HG02870 (cell line): ENCODE data around the gene PDC.
"Not testable (repeated sequence)": the region's sequence is repeated elsewhere in the genome, so short reads cannot be mapped to it uniquely, and the experiment has no call there.

Experiments used
- ATAC-seq: cut with Tn5 transposase; IDR thresholded peaks from one replicate; pipeline ENCODE4 v1.9.1; 2021; ENCODE audit warnings: mild to moderate bottlenecking, moderate library complexity; ENCODE audit not compliant: unreplicated experiment

PDC gene

GRCh38 chr1:186465946-186466345, 5.0 kb upstream of the PDC start:
- ATAC-seq = no peak

GRCh38 chr1:186465491-186465890, 4.6 kb upstream of the PDC start:
- not testable (repeated sequence) for ATAC-seq

GRCh38 chr1:186463926-186464325, 3.0 kb upstream of the PDC start:
- no peak for ATAC-seq

GRCh38 chr1:186463511-186463910, 2.6 kb upstream of the PDC start:
- ATAC-seq = no peak

GRCh38 chr1:186459161-186459560, 1.8 kb downstream of the PDC start:
- not testable (repeated sequence) for ATAC-seq

GRCh38 chr1:186456729-186457255, 4.1 kb downstream of the PDC start:
- no peak for ATAC-seq

- no peak for ATAC-seq
These were observed 5.9 kb downstream of the PDC start for GRCh38 chr1:186454981-186455380.

GRCh38 chr1:186446152-186446551, 14.8 kb downstream of the PDC start:
- no peak for ATAC-seq

- ATAC-seq = peak; percentile 61
These were observed 17.3 kb downstream of the PDC start for GRCh38 chr1:186443638-186444037.

GRCh38 chr1:186442651-186443375, 18.1 kb downstream of the PDC start:
- no peak for ATAC-seq

GRCh38 chr1:186440584-186440983, 20.3 kb downstream of the PDC start:
- ATAC-seq = peak; percentile 45

- no peak for ATAC-seq
These were observed 22.3 kb downstream of the PDC start for GRCh38 chr1:186438567-186438966.

GRCh38 chr1:186435336-186435735, 25.6 kb downstream of the PDC start:
- ATAC-seq = no peak

- ATAC-seq = no peak
These were observed 31.9 kb downstream of the PDC start for GRCh38 chr1:186429017-186429416.

- no peak for ATAC-seq
These were observed 34.8 kb downstream of the PDC start for GRCh38 chr1:186426118-186426517.

- ATAC-seq = no peak
These were observed 36.4 kb downstream of the PDC start for GRCh38 chr1:186424539-186424938.

GRCh38 chr1:186421446-186421845, 39.5 kb downstream of the PDC start:
- ATAC-seq = no peak

GRCh38 chr1:186420923-186421322, 40.0 kb downstream of the PDC start:
- peak; percentile 92 for ATAC-seq

GRCh38 chr1:186420311-186420710, 40.6 kb downstream of the PDC start:
- no peak for ATAC-seq

- no peak for ATAC-seq
These were observed 42.4 kb downstream of the PDC start for GRCh38 chr1:186418503-186418902.

GRCh38 chr1:186413319-186413718, 47.6 kb downstream of the PDC start:
- no peak for ATAC-seq

GRCh38 chr1:186409091-186409490, 51.8 kb downstream of the PDC start:
- peak; percentile 63 for ATAC-seq
